Esophagus squamous epithelium (tissue), 5 donors: ENCODE measurements around the gene CHCHD3. TPM values are rescaled to one million over a fixed set of nuclear protein-coding genes. Genes with fewer than 3 reads are reported as not detected.

Experiments
- DNase-seq: peaks from one replicate; lab custom pipeline; 2025; lab: John Stamatoyannopoulos, UW
- H3K27ac ChIP-seq, 4 donors: fragments of 200-600 bp; sonication (generic); one replicate each; pipeline ENCODE4 v1.5.1; 2016 to 2019; ENCODE audit warnings: mild to moderate bottlenecking in 1 of 4
- H3K27me3 ChIP-seq, 4 donors: fragments of 200-600 bp; sonication (generic); 1 replicate in 3 of 4; 2 replicates in 1 of 4; pipeline versions ENCODE4 v1.5.1 to v1.6.0; 2017 to 2021; ENCODE audit warnings: antibody characterized with exemption in 1 of 4
- H3K36me3 ChIP-seq, 3 donors: fragments of 200-600 bp; sonication (generic); one replicate each; pipeline ENCODE4 v1.5.1; 2016 to 2019
- H3K4me1 ChIP-seq, 3 donors: fragments of 200-600 bp; sonication (generic); one replicate each; pipeline ENCODE4 v1.5.1; 2017 to 2019
- H3K4me3 ChIP-seq, 4 donors: fragments of 200-600 bp; sonication (generic); 1 replicate in 3 of 4; 2 replicates in 1 of 4; pipeline ENCODE4 v1.5.1; 2016 to 2019; ENCODE audit warnings: mild to moderate bottlenecking in 2 of 4, moderate library complexity in 1 of 4
- H3K9me3 ChIP-seq, 3 donors: fragments of 200-600 bp; sonication (generic); one replicate each; pipeline ENCODE4 v1.5.1; 2016 to 2019
- CTCF ChIP-seq, 6 experiments: fragments of 450-650 bp in 4 of 6; fragments of 200-600 bp in 2 of 6; sonication (generic) in 2 of 6; IDR thresholded peaks; one replicate each; pipeline ENCODE4 v1.5.1; 2016 to 2019; ENCODE audit warnings: antibody characterized with exemption in 6 of 6, mild to moderate bottlenecking in 4 of 6, moderate library complexity in 4 of 6
- POLR2A ChIP-seq, 4 donors: fragments of 450-650 bp; IDR thresholded peaks; one replicate each; pipeline ENCODE4 v1.6.1; 2017; ENCODE audit warnings: antibody characterized with exemption in 4 of 4, mild to moderate bottlenecking in 4 of 4, moderate library complexity in 3 of 4
- WGBS, 2 donors: methylation state at CpG; one replicate each; pipeline ENCODE4 v1.1.5; 2018; 5-methylcytosine and 5-hydroxymethylcytosine counted together
- intact Hi-C: fragments of 100-400 bp; cut with DNase I; formaldehyde crosslinking; loops from one replicate; pipeline ENCODE4 v1.15.0; 2022
- total RNA-seq, 4 donors: library from RNA; depleted of rRNA; stranded (reverse); fragments of >200 nt; gene quantifications; one replicate each; pipeline ENCODE4 v1.1.0, GENCODE V29; 2016
- donor health status: DM: yes; HTN: yes; CAD: no.

The CHCHD3 gene
- total RNA-seq, 4 donors from 2014 or later = 36.8 to 55.0 (median 40.9) TPM

DNA sequence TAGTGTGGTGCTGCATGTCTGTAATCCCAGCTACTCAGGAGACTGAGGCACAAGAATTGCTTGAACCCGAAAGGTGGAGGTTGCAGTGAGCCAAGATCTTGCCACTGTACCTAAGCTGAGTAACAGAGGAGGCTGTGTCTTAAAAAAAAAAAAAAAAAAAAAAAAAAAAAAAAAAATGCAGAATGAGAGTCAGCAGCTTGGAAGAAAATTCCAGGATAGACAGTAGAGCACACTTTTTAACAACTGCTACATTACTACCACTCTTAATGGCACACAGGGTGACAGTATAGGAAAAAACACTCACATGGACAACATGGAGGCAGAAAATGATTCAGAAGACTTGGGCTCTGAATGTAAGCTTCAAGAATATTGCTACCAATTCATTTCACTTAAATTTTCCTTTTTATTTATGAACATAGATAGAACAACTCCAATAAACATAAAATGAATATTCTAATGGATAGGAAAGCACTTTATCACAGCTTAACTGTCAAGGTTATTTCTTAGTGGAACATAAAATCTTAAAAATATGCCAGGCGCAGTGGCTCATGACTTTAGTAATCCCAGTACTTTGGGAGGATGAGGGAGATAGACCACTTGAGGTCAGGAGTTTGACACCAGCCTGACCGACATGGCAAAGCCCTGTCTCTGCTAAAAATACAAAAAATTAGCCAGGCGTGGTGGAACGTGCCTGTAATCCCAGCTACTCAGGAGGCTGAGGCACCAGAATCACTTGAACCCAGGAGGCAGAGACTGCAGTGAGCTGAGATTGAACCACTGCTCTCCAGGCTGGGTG is 31.5 kb downstream of the CHCHD3 start:
- DNase-seq = no peak
- Histone ChIP-seq H3K27ac (no peak overlapping the region), H3K4me3 (no peak overlapping the region), H3K36me3 (peaks cover 0 to 5% (median 0%) of the 10 kb centered on the region in 3 donors), H3K9me3 (no peaks in the 10 kb centered on the region), H3K4me1 (peaks cover 0 to 36% (median 4%) of the 10 kb centered on the region in 3 donors), H3K27me3 (no peaks in the 10 kb centered on the region)
- TF ChIP-seq POLR2A (IDR thresholded peaks at IDR 0.05) (no peak), CTCF (IDR thresholded peaks at IDR 0.05) (no peak)
- intact Hi-C loops = no loop called here
- whole genome bisulfite sequencing, 2 donors = 86 to 93% methylated on average over 5 of the region's 5 CpGs

DNA sequence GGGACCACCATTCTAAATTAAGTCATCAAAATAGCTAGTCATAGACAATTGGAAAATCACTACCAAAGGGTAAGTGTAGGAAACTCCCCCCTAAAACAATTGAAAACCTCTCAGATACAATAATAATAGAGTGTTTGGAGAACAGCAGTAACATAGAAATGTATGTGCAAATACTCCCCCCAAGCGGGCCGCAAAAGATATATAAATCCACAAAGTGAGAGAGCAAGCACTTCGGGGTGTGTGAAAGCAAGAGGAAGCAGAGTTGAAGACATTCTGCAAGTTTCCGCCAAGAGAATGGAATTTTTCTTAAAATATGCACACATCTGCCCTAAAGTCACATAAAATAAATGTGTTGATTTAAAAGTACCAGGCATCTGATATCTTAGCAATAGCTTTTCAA is 33.3 kb downstream of the CHCHD3 start:
- no peak for DNase-seq
- 84% methylated on average over 4 of the region's 4 CpGs for WGBS, 2 donors
- no peak overlapping the region for H3K4me3 ChIP-seq
- no peaks in the 10 kb centered on the region for H3K27me3 ChIP-seq
- H3K4me1 ChIP-seq = peaks cover 0 to 31% (median 0%) of the 10 kb centered on the region in 3 donors
- peaks cover 0 to 8% (median 0%) of the 10 kb centered on the region in 3 donors for H3K36me3 ChIP-seq
- no peak overlapping the region for H3K27ac ChIP-seq
- H3K9me3 ChIP-seq = no peaks in the 10 kb centered on the region
- intact Hi-C loops = no loop called here
- TF ChIP-seq POLR2A (IDR thresholded peaks at IDR 0.05) (no peak), CTCF (IDR thresholded peaks at IDR 0.05) (no peak)

GRCh38 chr7:133047321-133047720 is 34.6 kb downstream of the CHCHD3 start:
- Histone ChIP-seq H3K27ac (no peak overlapping the region), H3K36me3 (peaks cover 0 to 8% (median 0%) of the 10 kb centered on the region in 3 donors), H3K9me3 (no peaks in the 10 kb centered on the region), H3K4me3 (no peak overlapping the region), H3K27me3 (no peaks in the 10 kb centered on the region), H3K4me1 (peaks cover 0 to 19% (median 0%) of the 10 kb centered on the region in 3 donors)
- no peak for TF ChIP-seq CTCF (IDR thresholded peaks at IDR 0.05)
- TF ChIP-seq POLR2A (IDR thresholded peaks at IDR 0.05) = no peak
- 68 to 79% methylated on average over 2 of the region's 2 CpGs for WGBS, 2 donors
- no peak for DNase-seq
- intact Hi-C loops = no loop called here

- no peak for DNase-seq
- intact Hi-C loops = no loop called here
- peaks cover 0 to 8% (median 0%) of the 10 kb centered on the region in 3 donors for H3K36me3 ChIP-seq
- H3K27me3 ChIP-seq = no peaks in the 10 kb centered on the region
- H3K4me1 ChIP-seq = no peaks in the 10 kb centered on the region
- 86 to 92% methylated on average over 7 to 9 of the region's 9 CpGs for WGBS, 2 donors
- no peak for TF ChIP-seq POLR2A (IDR thresholded peaks at IDR 0.05)
- no peak for TF ChIP-seq CTCF (IDR thresholded peaks at IDR 0.05)
- H3K4me3 ChIP-seq = no peak overlapping the region
- H3K27ac ChIP-seq = no peak overlapping the region
- no peaks in the 10 kb centered on the region for H3K9me3 ChIP-seq
Observed at GRCh38 chr7:133044722-133045473, 37.0 kb downstream of the CHCHD3 start.

- intact Hi-C loops = no loop called here
- Histone ChIP-seq H3K4me1 (no peaks in the 10 kb centered on the region), H3K9me3 (no peaks in the 10 kb centered on the region), H3K4me3 (no peak overlapping the region), H3K27me3 (no peaks in the 10 kb centered on the region), H3K36me3 (peaks cover 0 to 4% (median 0%) of the 10 kb centered on the region in 3 donors), H3K27ac (no peak overlapping the region)
- 86 to 93% methylated on average over 7 of the region's 7 CpGs for WGBS, 2 donors
- DNase-seq = no peak
- no peak for TF ChIP-seq POLR2A (IDR thresholded peaks at IDR 0.05)
- TF ChIP-seq CTCF (IDR thresholded peaks at IDR 0.05) = no peak
Observed at GRCh38 chr7:133040674-133041073, 41.2 kb downstream of the CHCHD3 start.
